Endothelial cell of umbilical vein (primary cell): ENCODE measurements around the gene CLDN15. TPM values are rescaled to one million over a fixed set of nuclear protein-coding genes. Genes with fewer than 3 reads are reported as not detected.

Experiments
- BruUV-seq: library from RNA; stranded (reverse); fragments of 400-500 nt; replicated peaks from 2 replicates; lab custom pipeline; 2021; lab: Mats Ljungman, UMichigan
- CTCF ChIA-PET: fragments of 300-600, 350-600 bp; sonication (Branson Sonifier 250); formaldehyde crosslinking; loops from one replicate; lab custom pipeline; 2021; ENCODE audit warnings: antibody characterized with exemption, inconsistent platforms; lab: Charles Lee
- POLR2A ChIA-PET: fragments of 300-600, 350-600 bp; sonication (Branson Sonifier 250); formaldehyde crosslinking; loops from one replicate; lab custom pipeline; 2021; ENCODE audit warnings: antibody characterized with exemption, inconsistent platforms; lab: Charles Lee
- DNase-seq: peaks from one replicate; pipeline ENCODE4 v3.0.0-alpha.2; 2011; ENCODE audit warnings: low read depth, low spot score
- FAIRE-seq: peaks from 2 replicates; lab custom pipeline; 2011; peaks lifted over from hg19 to GRCh38; lab: Jason Lieb, UNC
- H2AFZ ChIP-seq: 2 replicates; pipeline ENCODE4 v1.6.0; 2012; ENCODE audit warnings: low read depth, low read length, control low read depth, inconsistent platforms
- H3K27ac ChIP-seq: 2 replicates; pipeline ENCODE4 v1.5.1; 2011; ENCODE audit warnings: low read depth, mild to moderate bottlenecking, control low read depth, low read length, moderate library complexity; ENCODE audit not compliant: insufficient read depth
- H3K27me3 ChIP-seq, 2 experiments: 2 replicates each; pipeline versions ENCODE4 v1.6.0 to v1.6.1; 2011; ENCODE audit warnings: low read length in 2 of 2, mixed read lengths in 1 of 2; ENCODE audit not compliant: control insufficient read depth in 2 of 2, insufficient read depth in 2 of 2
- H3K36me3 ChIP-seq, 2 experiments: 2 replicates in 1 of 2; 3 replicates in 1 of 2; pipeline ENCODE4 v1.5.1; 2011; ENCODE audit warnings: low read length in 2 of 2, mild to moderate bottlenecking in 1 of 2, moderate library complexity in 1 of 2; ENCODE audit not compliant: control insufficient read depth in 2 of 2, insufficient read depth in 2 of 2; ENCODE audit errors: extremely low read depth in 1 of 2
- H3K4me1 ChIP-seq: 3 replicates; pipeline ENCODE4 v1.5.1; 2011; ENCODE audit warnings: mild to moderate bottlenecking, low read length; ENCODE audit not compliant: control insufficient read depth, insufficient read depth; ENCODE audit errors: extremely low read depth
- H3K4me2 ChIP-seq: 2 replicates; pipeline ENCODE4 v1.6.1; 2011; ENCODE audit warnings: low read length, control low read depth, mixed read lengths; ENCODE audit not compliant: insufficient read depth
- H3K4me3 ChIP-seq, 3 experiments: fragments of 200-600 bp in 1 of 3; sonication (generic), shearing (Covaris generic) in 1 of 3; replicated peaks in 1 of 3; 2 replicates each; pipeline ENCODE4 v1.5.1; 2011 to 2016; ENCODE audit warnings: control low read depth in 3 of 3, low read length in 3 of 3, mild to moderate bottlenecking in 2 of 3, inconsistent platforms in 1 of 3, low read depth in 1 of 3, moderate library complexity in 1 of 3; ENCODE audit not compliant: insufficient read depth in 1 of 3
- H3K79me2 ChIP-seq: 2 replicates; pipeline ENCODE4 v1.6.0; 2012; ENCODE audit warnings: low read length, inconsistent platforms; ENCODE audit not compliant: control insufficient read depth, insufficient read depth
- H3K9ac ChIP-seq: replicated peaks from 2 replicates; pipeline ENCODE3; 2011; ENCODE audit warnings: low read length, control low read depth; ENCODE audit not compliant: insufficient read depth; ENCODE audit errors: extremely low read depth
- H3K9me1 ChIP-seq: replicated peaks from 3 replicates; pipeline ENCODE4 v1.6.0; 2011; ENCODE audit warnings: mild to moderate bottlenecking, low read length; ENCODE audit not compliant: control insufficient read depth, insufficient read depth; ENCODE audit errors: extremely low read depth
- H3K9me3 ChIP-seq: replicated peaks from 2 replicates; pipeline ENCODE4 v1.5.1; 2012; ENCODE audit warnings: low read length, inconsistent platforms; ENCODE audit not compliant: control insufficient read depth, insufficient read depth
- H4K20me1 ChIP-seq: replicated peaks from 2 replicates; pipeline ENCODE3; 2011; ENCODE audit warnings: mild to moderate bottlenecking, low read length; ENCODE audit not compliant: control insufficient read depth, insufficient read depth; ENCODE audit errors: extremely low read depth
- EZH2 ChIP-seq: IDR thresholded peaks from 2 replicates; pipeline ENCODE4 v1.6.1; 2012; ENCODE audit warnings: borderline replicate concordance, low read depth, mild to moderate bottlenecking, moderate library complexity, low read length, inconsistent platforms; ENCODE audit not compliant: severe bottlenecking
- FOS ChIP-seq: IDR thresholded peaks from 2 replicates; pipeline ENCODE4 v1.6.1; 2011; ENCODE audit warnings: mild to moderate bottlenecking, low read length, moderate library complexity, borderline replicate concordance; ENCODE audit not compliant: insufficient read depth
- GATA2 ChIP-seq: IDR thresholded peaks from 2 replicates; pipeline ENCODE4 v1.7.0; 2011; ENCODE audit warnings: low read depth, mild to moderate bottlenecking, moderate library complexity, mixed read lengths, low read length; ENCODE audit not compliant: insufficient read length, insufficient read depth
- JUN ChIP-seq: IDR thresholded peaks from 2 replicates; pipeline ENCODE4 v1.6.1; 2011; ENCODE audit warnings: borderline replicate concordance, low read depth; ENCODE audit not compliant: insufficient read length, insufficient read depth
- MYC ChIP-seq: IDR thresholded peaks from one replicate; pipeline ENCODE4 v1.6.1; 2011; ENCODE audit warnings: mild to moderate bottlenecking, low read depth, low read length
- POLR2A ChIP-seq: IDR thresholded peaks from 2 replicates; pipeline ENCODE4 v1.6.1; 2012; ENCODE audit warnings: low read depth, mild to moderate bottlenecking, control low read depth, low read length
- POLR2AphosphoS5 ChIP-seq: IDR thresholded peaks from 2 replicates; pipeline ENCODE4 v1.6.1; 2012; ENCODE audit warnings: low read depth, mild to moderate bottlenecking, control low read depth, low read length, moderate library complexity; ENCODE audit not compliant: insufficient read depth
- dilution Hi-C: fragments of 300-500 bp; cut with MboI; formaldehyde crosslinking; loops from one replicate; pipeline ENCODE4 v1.15.0; 2019; ENCODE audit warnings: low sequenced_read_pairs; ENCODE audit not compliant: extremely low pct_ligation_motif_present
- intact Hi-C: fragments of 100-400 bp; cut with micrococcal nuclease; formaldehyde crosslinking; loops from one replicate; pipeline ENCODE4 v1.10.0; 2022
- polyA plus RNA-seq, 4 experiments: library from polyadenylated mRNA; depleted of rRNA in 3 of 4; stranded (reverse) in 3 of 4; unstranded in 1 of 4; fragments of >200 nt; gene quantifications; 2 replicates each; pipeline versions ENCODE4 v1.2.1 to v1.2.3, GENCODE V29; 2011 to 2012; ENCODE audit warnings: missing spikeins in 1 of 4
- total RNA-seq: library from RNA; stranded (reverse); gene quantifications from 2 replicates; pipeline ENCODE4 v1.2.3, GENCODE V29; 2021
- TF ChIP-seq, protein P1 (sequence below), 2 donors: IDR thresholded peaks; 1 replicate in 1 of 2; 2 replicates in 1 of 2; pipeline ENCODE4 v1.5.1; 2011; ENCODE audit warnings: low read length in 2 of 2, mild to moderate bottlenecking in 2 of 2, moderate library complexity in 2 of 2, control low read depth in 1 of 2, inconsistent platforms in 1 of 2, low read depth in 1 of 2; ENCODE audit not compliant: insufficient read depth in 1 of 2; ENCODE audit errors: extremely low read depth in 1 of 2
- TF ChIP-seq, protein P2 (sequence below): IDR thresholded peaks from 2 replicates; pipeline ENCODE4 v1.6.1; 2011; ENCODE audit not compliant: insufficient read depth, insufficient read length

The CLDN15 gene
- total and polyA plus RNA-seq, 2 donors (not counting 3 experiments of a cell fraction or from before 2014, with no cell fraction given) = 11.3 to 17.7 TPM

DNA sequence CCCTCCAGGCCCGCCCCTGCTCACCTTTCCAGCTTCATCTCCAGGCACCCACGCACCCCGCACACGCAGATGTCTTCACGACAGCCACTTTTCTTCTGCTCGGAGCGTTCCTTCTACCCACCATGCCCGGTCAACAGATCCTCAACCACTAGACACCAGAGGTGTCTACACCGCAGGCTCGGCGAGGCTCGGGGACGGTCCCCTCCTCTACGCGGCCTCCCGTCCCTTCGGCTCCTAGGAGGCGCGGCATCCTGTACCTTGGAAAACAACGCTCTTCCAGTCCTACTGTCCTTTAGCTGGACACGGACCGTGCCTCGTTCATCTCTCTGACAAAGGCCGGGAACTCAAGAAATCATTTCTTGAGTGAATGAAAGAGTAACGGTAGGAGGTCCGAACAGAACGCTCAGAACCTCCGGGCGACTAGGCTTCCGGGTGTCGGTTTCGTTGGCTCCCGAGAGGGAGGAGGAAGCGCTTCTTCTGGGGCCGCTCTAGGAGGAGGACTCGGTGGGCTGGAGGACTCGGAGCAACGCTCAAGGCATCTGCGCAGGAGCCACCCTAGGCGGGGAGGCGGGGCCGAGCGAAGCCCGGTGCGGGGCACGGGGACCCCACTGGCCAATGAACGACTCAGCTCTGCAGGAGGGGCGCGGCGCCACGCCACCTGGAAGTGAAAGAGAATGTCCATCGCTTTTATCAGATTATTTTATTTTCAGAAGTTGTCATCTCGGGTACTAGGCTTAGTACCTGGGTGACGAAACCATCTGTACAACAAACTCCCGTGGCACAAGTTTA is 14.5 kb upstream of the CLDN15 start:
- POLR2A ChIA-PET = no interaction called here
- Histone ChIP-seq H3K27me3 (no peaks in the 10 kb centered on the region), H3K4me1 (peaks cover 4% of the 10 kb centered on the region), H3K4me2 (peak overlapping the region; percentile 69), H3K36me3 (peaks cover 0 to 3% of the 10 kb centered on the region in 2 experiments), H3K9me3 (no peaks in the 10 kb centered on the region), H3K9me1 (no peaks in the 10 kb centered on the region), H3K27ac (peak overlapping the region; percentile 52), H3K9ac (peak overlapping the region; percentile 91), H3K4me3 (peak overlapping the region; percentile 67 to 98 (median 89)), H2AFZ (peak overlapping the region; percentile 92), H3K79me2 (peaks cover 20% of the 10 kb centered on the region), H4K20me1 (no peaks in the 10 kb centered on the region)
- DNase-seq (peak; percentile 99), FAIRE-seq (peak; percentile 99)
- CTCF ChIA-PET = interaction anchor here (0.8 to 1.8 kb wide), 5 partner anchors 8 to 108 kb away, joined by 4 to 10 read pairs (median 8); partner anchors contain the start of genes PLOD3 and ZNHIT1
- dilution Hi-C loops = no loop called here
- no peak for TF ChIP-seq FOS
- no peak for TF ChIP-seq EZH2
- TF ChIP-seq MYC = no peak
- no peak for TF ChIP-seq JUN
- peak; percentile 77 for TF ChIP-seq POLR2AphosphoS5
- TF ChIP-seq GATA2 = no peak
- TF ChIP-seq, protein P1, sequence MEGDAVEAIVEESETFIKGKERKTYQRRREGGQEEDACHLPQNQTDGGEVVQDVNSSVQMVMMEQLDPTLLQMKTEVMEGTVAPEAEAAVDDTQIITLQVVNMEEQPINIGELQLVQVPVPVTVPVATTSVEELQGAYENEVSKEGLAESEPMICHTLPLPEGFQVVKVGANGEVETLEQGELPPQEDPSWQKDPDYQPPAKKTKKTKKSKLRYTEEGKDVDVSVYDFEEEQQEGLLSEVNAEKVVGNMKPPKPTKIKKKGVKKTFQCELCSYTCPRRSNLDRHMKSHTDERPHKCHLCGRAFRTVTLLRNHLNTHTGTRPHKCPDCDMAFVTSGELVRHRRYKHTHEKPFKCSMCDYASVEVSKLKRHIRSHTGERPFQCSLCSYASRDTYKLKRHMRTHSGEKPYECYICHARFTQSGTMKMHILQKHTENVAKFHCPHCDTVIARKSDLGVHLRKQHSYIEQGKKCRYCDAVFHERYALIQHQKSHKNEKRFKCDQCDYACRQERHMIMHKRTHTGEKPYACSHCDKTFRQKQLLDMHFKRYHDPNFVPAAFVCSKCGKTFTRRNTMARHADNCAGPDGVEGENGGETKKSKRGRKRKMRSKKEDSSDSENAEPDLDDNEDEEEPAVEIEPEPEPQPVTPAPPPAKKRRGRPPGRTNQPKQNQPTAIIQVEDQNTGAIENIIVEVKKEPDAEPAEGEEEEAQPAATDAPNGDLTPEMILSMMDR (IDR thresholded peaks at IDR 0.05; ENCODE audit: extremely low read depth in 1 of 2, insufficient read depth in 1 of 2, low read depth in 1 of 2, low read length in 2 of 2) = no peak
- peak; percentile 76 for TF ChIP-seq POLR2A
- TF ChIP-seq, protein P2, sequence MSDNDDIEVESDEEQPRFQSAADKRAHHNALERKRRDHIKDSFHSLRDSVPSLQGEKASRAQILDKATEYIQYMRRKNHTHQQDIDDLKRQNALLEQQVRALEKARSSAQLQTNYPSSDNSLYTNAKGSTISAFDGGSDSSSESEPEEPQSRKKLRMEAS = peak; percentile 73
- intact Hi-C loops = loop anchor here (1.0 kb wide), 1 partner anchor 35 kb away; the partner anchor contains the start of gene PLOD3
- BruUV-seq = TSS peak; percentile 38
